ENCODE measurements around the gene TMEM115. TPM values are rescaled to one million over a fixed set of nuclear protein-coding genes. Genes with fewer than 3 reads are reported as not detected.

Gene TMEM115
- total and polyA plus RNA-seq, 3 donors from 2014 or later, result 37.6 to 72.4 (median 63.2) TPM

DNA sequence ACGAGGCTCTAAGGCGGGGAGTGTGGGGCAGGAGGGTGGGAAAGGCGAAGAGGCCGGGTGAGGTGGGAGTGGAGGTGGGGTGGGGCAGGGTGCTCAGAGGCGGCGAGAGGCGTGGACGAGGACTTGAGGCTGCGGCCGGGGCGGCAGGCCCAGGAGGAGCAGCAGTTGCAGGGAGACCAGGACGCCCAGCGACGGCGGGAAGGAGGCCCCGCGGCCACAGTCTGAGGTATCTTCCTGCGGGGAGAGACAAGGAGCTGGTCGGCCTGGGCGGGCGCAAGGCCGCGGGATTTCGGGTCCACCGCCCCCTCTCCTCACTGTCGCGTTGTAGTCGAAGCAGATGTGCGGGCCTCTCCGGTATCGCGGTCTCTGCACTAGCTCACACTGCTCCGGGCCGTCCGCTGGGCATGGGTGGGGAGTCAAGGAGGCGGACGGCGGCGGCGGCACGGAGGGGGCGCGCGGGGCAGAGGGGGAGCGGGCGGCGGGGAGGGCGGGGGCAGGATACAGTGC is 5.3 kb upstream of the TMEM115 start:
- TF ChIP-seq POLR2A (IDR thresholded peaks at IDR 0.05) (no peak), CTCF (IDR thresholded peaks at IDR 0.05) (no peak)
- no peak for DNase-seq
- no peaks in the 10 kb centered on the region for H3K27me3 ChIP-seq
- H3K27ac ChIP-seq, result peak overlapping the region in 1 of 2 donors; percentile 51
- peak overlapping the region; percentile 45 to 60 for H3K4me3 ChIP-seq
- 7 to 15% methylated on average over 19 to 31 of the region's 48 CpGs for WGBS, 2 donors
- intact Hi-C loops (cut with DNase I; ENCODE audit: low total_unique reads), result loop anchor here (10.0 kb wide), 1 partner anchor 180 kb away; no protein-coding TSS in a partner anchor
- H3K36me3 ChIP-seq (ENCODE audit: low read depth, missing control alignments), result no peaks in the 10 kb centered on the region
- peaks cover 7% of the 10 kb centered on the region for H3K4me1 ChIP-seq
- H3K9me3 ChIP-seq, result no peaks in the 10 kb centered on the region

DNA sequence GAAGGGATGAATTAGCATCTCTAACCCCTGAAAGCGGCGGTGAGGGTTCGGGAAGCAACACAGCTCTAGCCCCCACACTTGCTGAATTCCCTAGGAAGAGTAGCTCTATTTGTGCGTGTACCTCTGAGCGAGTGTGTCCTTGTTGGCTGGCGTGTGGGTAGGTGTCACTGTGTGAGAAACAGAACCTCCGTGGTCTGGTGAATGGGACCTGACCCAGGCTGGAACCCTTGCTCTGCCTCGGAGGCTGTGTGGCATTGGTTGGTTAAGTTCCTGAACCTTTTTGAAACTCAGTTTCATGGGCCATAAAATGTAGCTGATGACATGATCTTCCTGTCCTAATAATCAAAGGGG is 414 bp upstream of the TMEM115 start:
- intact Hi-C loops (cut with DNase I; ENCODE audit: low total_unique reads), result loop anchor here (10.0 kb wide), 1 partner anchor 185 kb away; no protein-coding TSS in a partner anchor
- 15 to 30% methylated on average over 5 to 8 of the region's 8 CpGs for WGBS, 2 donors
- Histone ChIP-seq H3K4me1 (peaks cover 39% of the 10 kb centered on the region), H3K36me3 (ENCODE audit: low read depth, missing control alignments) (no peaks in the 10 kb centered on the region), H3K27ac (no peak overlapping the region), H3K4me3 (peak overlapping the region; percentile 89 to 95), H3K27me3 (no peaks in the 10 kb centered on the region), H3K9me3 (no peaks in the 10 kb centered on the region)
- TF ChIP-seq POLR2A (IDR thresholded peaks at IDR 0.05), result no peak
- DNase-seq, result no peak

- no peak for TF ChIP-seq CTCF (IDR thresholded peaks at IDR 0.05)
- TF ChIP-seq POLR2A (IDR thresholded peaks at IDR 0.05), result no peak
- Histone ChIP-seq H3K4me3 (peak overlapping the region; percentile 89 to 95), H3K9me3 (no peaks in the 10 kb centered on the region), H3K36me3 (ENCODE audit: low read depth, missing control alignments) (no peaks in the 10 kb centered on the region), H3K4me1 (peaks cover 35% of the 10 kb centered on the region), H3K27me3 (no peaks in the 10 kb centered on the region), H3K27ac (peak overlapping the region; percentile 85 to 86)
- 22 to 35% methylated on average over 13 to 24 of the region's 24 CpGs for WGBS, 2 donors
- no peak for DNase-seq
- intact Hi-C loops (cut with DNase I; ENCODE audit: low total_unique reads), result no loop called here
Observed at GRCh38 chr3:50358355-50358910, 888 bp downstream of the TMEM115 start.

DNA sequence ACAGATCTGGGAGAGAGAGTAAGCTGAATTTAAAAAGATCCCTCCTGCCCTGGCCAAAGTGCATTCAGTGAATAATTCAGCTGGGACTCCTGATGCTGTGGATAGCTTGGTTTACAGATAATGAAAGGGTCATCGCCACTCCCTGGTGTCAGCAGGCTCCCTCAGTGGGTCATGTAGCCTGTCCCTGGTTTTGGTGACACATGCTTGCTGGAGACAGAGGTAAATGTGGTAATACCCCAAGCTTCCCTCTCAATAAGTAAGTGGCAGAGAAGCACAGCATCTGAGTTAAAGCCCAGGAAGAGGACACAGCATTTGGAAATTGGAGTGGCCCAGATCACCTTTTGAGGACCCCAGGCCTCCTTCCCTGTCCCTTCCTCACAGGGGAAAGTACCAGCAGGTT is 1.8 kb downstream of the TMEM115 start:
- WGBS, 2 donors, result 50 to 81% methylated on average over 1 of the region's 1 CpG
- intact Hi-C loops (cut with DNase I; ENCODE audit: low total_unique reads), result no loop called here
- H3K27ac ChIP-seq, result no peak overlapping the region

DNA sequence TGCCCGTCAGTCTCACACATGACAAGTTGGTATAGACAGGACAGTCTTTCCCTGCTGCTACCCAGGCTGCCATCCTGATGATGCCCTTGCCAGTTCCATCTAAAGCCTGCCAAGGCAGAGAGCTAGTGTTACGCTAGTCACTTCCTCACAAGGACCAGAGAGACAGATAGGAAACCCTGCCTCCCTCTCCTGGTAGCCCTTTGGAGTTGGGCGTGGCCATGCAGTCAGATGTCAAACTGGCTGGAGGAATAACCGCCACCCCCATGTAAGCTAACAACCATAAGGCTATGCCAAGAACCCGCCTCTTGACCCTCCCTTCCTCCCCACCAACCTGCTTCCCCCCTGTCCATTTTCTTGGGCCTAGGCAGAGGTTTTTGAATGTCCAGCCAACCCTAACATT is 2.8 kb downstream of the TMEM115 start:
- DNase-seq, result no peak
- no peaks in the 10 kb centered on the region for H3K36me3 ChIP-seq (ENCODE audit: low read depth, missing control alignments)
- H3K9me3 ChIP-seq, result no peaks in the 10 kb centered on the region
- peaks cover 39% of the 10 kb centered on the region for H3K4me1 ChIP-seq
- intact Hi-C loops (cut with DNase I; ENCODE audit: low total_unique reads), result no loop called here
- 54 to 67% methylated on average over 4 to 5 of the region's 5 CpGs for WGBS, 2 donors
- H3K4me3 ChIP-seq, result no peak overlapping the region
- no peaks in the 10 kb centered on the region for H3K27me3 ChIP-seq
- no peak for TF ChIP-seq CTCF (IDR thresholded peaks at IDR 0.05)
- no peak for TF ChIP-seq POLR2A (IDR thresholded peaks at IDR 0.05)
- H3K27ac ChIP-seq, result no peak overlapping the region

More for the DNA sequence above, 1.8 kb downstream of the TMEM115 start:
- Histone ChIP-seq H3K36me3 (ENCODE audit: low read depth, missing control alignments) (no peaks in the 10 kb centered on the region), H3K9me3 (no peaks in the 10 kb centered on the region), H3K4me1 (peaks cover 35% of the 10 kb centered on the region), H3K27me3 (no peaks in the 10 kb centered on the region), H3K4me3 (peak overlapping the region in 1 of 2 donors; percentile 95)
- no peak for DNase-seq
- no peak for TF ChIP-seq POLR2A (IDR thresholded peaks at IDR 0.05)
- no peak for TF ChIP-seq CTCF (IDR thresholded peaks at IDR 0.05)
